ENCODE results near the gene COL25A1.
A peak's percentile ranks its signal among the peaks of the same experiment; 100 is the strongest.

COL25A1 gene

DNA sequence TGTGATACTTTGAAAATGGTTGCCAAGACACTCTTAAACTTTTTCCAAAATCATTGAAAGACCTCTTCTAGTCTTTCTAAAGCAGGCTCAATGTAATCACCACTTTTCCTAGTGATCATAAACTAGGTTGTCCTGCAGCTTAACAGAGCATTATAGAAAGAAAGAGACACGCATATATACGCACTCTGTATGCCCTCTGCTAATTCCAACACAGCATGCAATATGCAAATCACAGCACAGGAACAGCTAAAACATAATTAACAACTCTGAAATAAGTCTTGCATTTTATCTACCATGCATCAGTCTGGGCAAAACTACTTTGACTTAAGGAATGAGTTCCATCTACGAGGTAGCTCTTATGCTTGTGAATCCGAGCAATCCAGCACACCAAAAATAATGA, 94.6 kb downstream of the COL25A1 start:
- TF ChIP-seq, protein P1, sequence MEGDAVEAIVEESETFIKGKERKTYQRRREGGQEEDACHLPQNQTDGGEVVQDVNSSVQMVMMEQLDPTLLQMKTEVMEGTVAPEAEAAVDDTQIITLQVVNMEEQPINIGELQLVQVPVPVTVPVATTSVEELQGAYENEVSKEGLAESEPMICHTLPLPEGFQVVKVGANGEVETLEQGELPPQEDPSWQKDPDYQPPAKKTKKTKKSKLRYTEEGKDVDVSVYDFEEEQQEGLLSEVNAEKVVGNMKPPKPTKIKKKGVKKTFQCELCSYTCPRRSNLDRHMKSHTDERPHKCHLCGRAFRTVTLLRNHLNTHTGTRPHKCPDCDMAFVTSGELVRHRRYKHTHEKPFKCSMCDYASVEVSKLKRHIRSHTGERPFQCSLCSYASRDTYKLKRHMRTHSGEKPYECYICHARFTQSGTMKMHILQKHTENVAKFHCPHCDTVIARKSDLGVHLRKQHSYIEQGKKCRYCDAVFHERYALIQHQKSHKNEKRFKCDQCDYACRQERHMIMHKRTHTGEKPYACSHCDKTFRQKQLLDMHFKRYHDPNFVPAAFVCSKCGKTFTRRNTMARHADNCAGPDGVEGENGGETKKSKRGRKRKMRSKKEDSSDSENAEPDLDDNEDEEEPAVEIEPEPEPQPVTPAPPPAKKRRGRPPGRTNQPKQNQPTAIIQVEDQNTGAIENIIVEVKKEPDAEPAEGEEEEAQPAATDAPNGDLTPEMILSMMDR (IDR thresholded peaks at IDR 0.05; ENCODE audit: low read depth, low read length) = no peak
- DNase-seq (ENCODE audit: extremely low read depth, low read depth) = no peak

DNA sequence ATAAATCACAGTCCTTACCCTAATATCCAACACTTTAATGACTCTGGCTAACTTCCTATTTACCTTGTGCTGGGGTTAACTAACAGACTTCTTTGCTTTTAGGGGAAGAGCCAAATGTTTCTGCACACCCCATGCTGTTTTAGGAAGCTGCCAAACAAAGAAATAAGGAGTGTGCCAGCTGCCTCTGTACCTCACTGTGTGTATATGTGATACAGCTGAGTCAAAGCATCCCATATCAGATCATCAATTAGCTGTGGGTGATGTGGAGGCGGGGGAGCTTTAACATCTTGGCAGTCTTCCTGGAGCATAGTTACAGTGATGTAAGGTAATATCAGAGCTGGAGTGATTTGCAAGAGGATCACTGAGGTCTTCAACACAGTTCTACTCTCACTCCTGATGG, 95.4 kb downstream of the COL25A1 start:
- DNase-seq (ENCODE audit: extremely low read depth, low read depth) = peak; percentile 18

DNA sequence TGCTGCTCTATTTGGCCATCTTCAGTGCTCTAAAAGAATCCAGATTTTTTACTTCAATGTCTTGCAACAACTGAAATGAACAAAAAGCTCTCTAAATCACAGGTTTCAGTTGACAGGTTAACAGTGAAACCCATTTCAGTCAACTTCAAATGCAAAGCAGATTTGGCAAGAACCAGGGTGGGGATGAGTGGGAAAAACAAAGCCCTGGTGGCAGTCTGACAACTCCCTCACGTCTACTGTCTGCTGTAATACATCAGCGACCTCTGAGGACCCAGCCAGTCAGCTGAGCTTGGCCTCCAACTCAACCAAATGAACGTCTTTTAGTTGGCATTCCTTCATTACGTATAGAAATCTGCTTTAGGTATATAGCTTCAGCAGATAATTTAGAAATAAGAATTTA, 95.8 kb downstream of the COL25A1 start:
- TF ChIP-seq, protein P1 (IDR thresholded peaks at IDR 0.05; ENCODE audit: low read depth, low read length) = no peak
- DNase-seq (ENCODE audit: extremely low read depth, low read depth) = no peak

More for the DNA sequence above, 95.4 kb downstream of the COL25A1 start:
- TF ChIP-seq, protein P1 (IDR thresholded peaks at IDR 0.05; ENCODE audit: low read depth, low read length) = no peak

DNA sequence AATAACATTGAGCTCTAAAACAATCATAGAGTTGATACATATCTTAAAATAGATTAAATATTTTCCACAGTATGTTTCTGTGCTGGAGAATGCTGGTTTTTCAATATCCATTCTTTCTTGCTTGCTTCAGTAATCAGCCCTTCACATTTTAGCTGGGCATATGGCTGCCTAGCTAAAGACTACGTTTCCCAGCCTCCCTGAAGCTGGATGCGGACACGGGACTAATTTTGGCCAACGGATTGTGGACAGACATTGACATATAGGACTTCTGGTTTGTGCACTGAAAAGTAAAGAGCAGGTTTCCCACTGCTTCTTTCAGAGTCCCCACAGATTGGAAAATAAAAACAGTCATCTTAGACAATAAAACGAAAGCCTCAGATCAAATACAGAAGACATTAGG, 97.3 kb downstream of the COL25A1 start:
- no peak for DNase-seq (ENCODE audit: extremely low read depth, low read depth)
- TF ChIP-seq, protein P1 (IDR thresholded peaks at IDR 0.05; ENCODE audit: low read depth, low read length) = no peak

DNA sequence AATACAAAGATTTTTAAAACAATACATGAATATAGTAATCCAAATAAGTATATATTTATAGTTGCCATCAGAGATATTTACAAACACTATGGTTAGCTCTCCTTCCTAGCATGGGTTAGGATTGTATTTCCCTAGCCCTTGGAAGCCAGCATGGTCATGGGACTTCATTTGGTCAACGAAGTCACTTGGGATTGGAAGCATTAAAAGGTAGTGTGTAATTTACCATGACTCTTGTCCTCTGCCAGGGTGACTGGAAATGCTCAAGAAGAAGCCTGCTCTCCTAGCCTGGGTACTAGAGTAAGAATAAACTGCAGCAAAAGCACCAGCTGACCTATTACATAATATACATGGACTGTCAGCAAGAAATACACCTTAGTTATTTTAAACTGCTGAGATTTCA, 102.9 kb downstream of the COL25A1 start:
- no peak for DNase-seq (ENCODE audit: extremely low read depth, low read depth)
- TF ChIP-seq, protein P1 (IDR thresholded peaks at IDR 0.05; ENCODE audit: low read depth, low read length) = no peak

DNA sequence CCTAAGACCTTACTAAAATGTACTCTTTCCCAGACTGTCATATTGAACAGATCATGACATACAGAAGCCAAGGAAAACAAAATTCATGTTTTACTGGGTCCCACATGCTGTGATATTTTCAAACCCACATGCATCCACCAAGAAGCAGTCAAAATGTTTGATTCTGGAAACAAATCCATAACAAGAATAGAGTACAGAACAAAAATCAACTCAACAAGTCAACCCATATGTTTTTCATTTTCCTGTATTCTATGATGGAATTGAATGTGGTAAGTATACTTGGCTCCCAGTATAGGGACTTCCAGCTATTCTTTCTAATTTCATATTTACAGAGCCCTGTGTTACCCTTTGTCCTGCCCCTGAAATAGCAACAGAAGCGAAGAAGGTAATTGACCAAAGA, 106.8 kb downstream of the COL25A1 start:
- TF ChIP-seq, protein P1 (IDR thresholded peaks at IDR 0.05; ENCODE audit: low read depth, low read length) = no peak

DNA sequence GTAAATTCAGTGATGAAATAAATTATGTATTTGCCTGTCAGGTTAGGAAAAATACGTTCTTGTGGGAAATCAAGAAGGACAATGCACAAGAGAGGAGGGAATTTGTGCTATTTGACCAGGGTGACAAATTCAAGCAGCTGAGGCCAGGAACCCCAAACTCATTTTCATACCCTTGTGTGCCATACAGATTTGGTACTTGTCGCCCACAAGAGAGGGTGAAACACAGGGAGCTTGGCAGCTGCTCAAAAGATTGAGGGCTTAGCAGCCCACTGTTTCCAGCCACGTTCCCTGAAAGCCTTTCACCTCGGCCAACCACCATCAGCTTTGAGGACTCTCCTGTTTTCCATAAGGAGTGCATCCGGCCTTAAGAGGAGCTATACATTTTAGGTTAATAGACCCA, 111.2 kb downstream of the COL25A1 start:
- TF ChIP-seq, protein P1 (IDR thresholded peaks at IDR 0.05; ENCODE audit: low read depth, low read length) = no peak
- no peak for DNase-seq (ENCODE audit: extremely low read depth, low read depth)

More for the DNA sequence above, 106.8 kb downstream of the COL25A1 start:
- no peak for DNase-seq (ENCODE audit: extremely low read depth, low read depth)
